GM12891 (cell line): ENCODE measurements around the gene MAP4K1.
"Not testable (repeated sequence)": the region's sequence is repeated elsewhere in the genome, so short reads cannot be mapped to it uniquely, and the experiment has no call there.

Source experiments
- DNase-seq: peaks from one replicate; pipeline ENCODE4 v3.0.0; 2011; ENCODE audit warnings: low spot score; ENCODE audit not compliant: insufficient read length
- FAIRE-seq: peaks from 2 replicates; lab custom pipeline; 2011; peaks lifted over from hg19 to GRCh38; lab: Jason Lieb, UNC
- PAX5 ChIP-seq: IDR thresholded peaks from 2 replicates; pipeline ENCODE4 v1.6.1; 2011; ENCODE audit warnings: low read length, moderate library complexity, mild to moderate bottlenecking; ENCODE audit not compliant: insufficient read depth, severe bottlenecking
- POLR2A ChIP-seq: IDR thresholded peaks from 2 replicates; pipeline ENCODE4 v1.6.1; 2011; ENCODE audit warnings: low read depth, low read length, control low read depth
- POLR2AphosphoS5 ChIP-seq: IDR thresholded peaks from 2 replicates; pipeline ENCODE4 v1.6.1; 2011; ENCODE audit warnings: low read depth, low read length, control low read depth
- POU2F2 ChIP-seq: IDR thresholded peaks from 2 replicates; pipeline ENCODE4 v1.6.1; 2011; ENCODE audit warnings: low read depth, mild to moderate bottlenecking, control low read depth, low read length, moderate library complexity
- SPI1 ChIP-seq: IDR thresholded peaks from 2 replicates; pipeline ENCODE4 v1.6.1; 2011; ENCODE audit warnings: low read depth, low read length, control low read depth
- TAF1 ChIP-seq: IDR thresholded peaks from 2 replicates; pipeline ENCODE4 v1.6.1; 2011; ENCODE audit warnings: low read depth, low read length, control low read depth

Gene MAP4K1

DNA sequence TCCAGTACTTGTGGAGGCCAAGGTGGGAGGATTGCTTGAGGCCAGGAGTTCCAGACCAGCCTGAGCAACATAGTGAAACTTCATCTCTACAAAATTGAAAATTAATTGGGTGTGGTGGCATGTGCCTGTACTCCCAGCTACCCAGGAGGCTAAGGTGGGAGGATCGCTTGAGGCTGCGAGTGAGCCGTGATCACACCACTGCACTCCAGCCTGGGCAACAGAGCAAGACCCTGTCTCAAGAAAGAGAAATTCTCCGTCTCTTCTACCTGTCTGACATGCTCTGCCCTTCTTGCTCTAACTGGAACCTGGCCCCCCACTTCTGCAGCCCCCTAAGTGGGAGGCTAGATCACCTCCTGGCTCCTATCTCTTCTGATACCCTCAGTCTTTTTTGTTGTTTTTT, 8.6 kb upstream of the MAP4K1 start:
- DNase-seq (no peak), FAIRE-seq (no peak)
- TF ChIP-seq POLR2A (no peak), SPI1 (no peak), PAX5 (no peak), POLR2AphosphoS5 (no peak), POU2F2 (no peak), TAF1 (no peak)

DNA sequence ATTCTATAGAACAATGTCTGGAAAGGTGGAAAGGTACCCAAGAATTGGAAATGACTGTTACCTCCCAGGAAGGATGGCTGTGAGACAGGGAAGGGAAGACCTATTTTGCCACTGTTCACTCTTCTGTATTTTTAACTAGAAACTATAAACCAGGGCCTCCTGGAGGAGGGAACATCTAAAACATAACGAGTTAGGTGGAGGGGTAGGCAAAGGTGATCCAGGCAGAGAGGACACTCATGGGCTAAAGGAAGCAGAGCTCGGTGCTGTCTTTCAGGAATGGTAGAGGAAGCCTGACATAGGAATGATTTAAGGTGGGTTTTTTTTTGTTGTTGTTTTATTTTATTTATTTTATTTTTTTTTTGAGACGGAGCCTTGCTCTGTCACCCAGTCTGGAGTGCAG, 7.1 kb upstream of the MAP4K1 start:
- no peak for FAIRE-seq
- no peak; the same call in 1 of the 2 replicates for TF ChIP-seq POLR2AphosphoS5
- no peak for TF ChIP-seq SPI1
- no peak for DNase-seq

DNA sequence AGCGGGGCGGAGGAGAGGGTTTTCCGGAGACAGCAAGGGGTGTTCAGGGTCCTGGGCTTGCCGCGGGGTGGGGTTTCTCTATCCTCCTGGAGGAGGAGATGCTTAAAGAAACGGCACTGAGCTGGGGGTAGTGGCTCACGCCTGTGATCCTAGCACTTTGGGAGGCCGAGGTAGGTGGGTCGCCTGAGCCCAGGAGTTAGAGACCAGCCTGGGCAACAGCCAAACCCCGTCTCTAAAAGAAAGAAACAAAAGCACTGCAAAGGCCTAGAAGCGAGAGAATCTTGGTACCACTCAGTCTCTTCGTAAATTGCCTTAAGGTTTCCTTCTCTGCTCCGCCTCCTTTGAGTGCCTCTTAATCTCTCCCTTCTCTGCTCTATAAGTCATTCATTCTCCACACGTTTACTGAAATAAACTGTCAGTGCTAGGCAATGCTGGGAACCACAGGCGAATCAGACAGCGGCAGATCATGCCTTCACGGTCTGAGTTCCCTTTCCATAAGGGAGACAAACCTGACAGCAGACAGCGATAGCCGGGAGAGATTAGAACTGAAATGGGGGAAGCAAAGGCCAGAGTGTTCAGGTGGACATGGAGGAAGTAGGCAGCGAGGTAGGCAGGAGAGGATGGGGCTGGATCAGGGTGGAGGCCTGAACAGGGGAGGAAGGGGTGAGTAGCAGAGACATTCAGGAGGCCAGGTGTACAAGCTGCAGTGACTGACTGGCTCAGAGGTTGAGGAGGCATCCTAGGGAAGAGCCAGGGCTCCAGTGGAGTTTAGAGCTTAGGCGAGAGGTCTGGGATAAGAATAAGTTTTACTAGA, 1.8 kb upstream of the MAP4K1 start:
- TF ChIP-seq PAX5 (no peak), TAF1 (no peak), POLR2A (no peak), POU2F2 (no peak), POLR2AphosphoS5 (no peak), SPI1 (no peak)
- no peak for FAIRE-seq
- DNase-seq = no peak

DNA sequence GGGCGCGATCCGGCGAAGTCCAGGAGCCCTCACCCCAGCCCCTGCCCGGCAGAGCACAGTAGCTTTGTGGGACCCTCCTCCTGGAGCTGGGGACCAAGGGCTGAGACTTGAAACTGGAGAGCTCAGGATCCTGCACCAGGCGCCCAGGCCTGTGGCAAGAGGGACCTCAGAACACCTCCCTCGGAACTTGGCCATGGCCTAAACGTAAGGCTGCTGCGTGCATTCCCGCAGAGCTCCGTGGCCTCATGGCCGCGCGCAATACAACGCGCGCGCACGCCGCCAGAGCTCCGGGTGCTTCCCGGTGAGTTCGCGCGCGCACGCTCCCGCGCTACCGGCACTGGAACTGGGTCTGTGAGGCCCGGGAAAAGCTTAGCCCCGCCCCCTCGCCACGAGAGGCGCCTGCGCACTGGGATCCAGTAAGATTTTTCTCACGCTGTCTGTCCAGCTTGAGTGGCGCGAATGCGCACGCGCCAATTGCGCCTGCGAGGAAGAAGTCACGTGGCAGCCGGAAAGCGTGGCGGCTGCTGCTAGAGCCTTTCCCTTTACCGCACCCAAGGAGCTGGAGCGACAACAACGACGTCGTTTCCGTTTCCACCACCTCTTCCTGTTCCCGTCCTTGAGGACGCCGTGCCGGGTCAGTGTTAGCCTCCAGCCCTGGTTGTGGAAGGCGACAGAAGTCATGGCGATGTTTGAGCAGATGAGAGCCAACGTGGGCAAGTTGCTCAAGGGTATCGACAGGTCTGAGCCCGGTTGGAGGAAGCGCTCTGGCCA, 1.0 kb upstream of the MAP4K1 start, which contains the start of gene EIF3K:
EIF3K (plus strand) TSS at position 599 of the 771 bp plus-strand sequence; CDS start at position 680, 81 bp downstream.
- DNase-seq = peak; percentile 88
- FAIRE-seq = peak; percentile 99
- TF ChIP-seq SPI1 = peak; percentile 58
- TF ChIP-seq PAX5 = no peak
- TF ChIP-seq TAF1 = peak; percentile 84
- TF ChIP-seq POLR2A = peak; percentile 97
- peak; percentile 83 for TF ChIP-seq POU2F2
- peak; percentile 97 for TF ChIP-seq POLR2AphosphoS5

- peak; percentile 72 for FAIRE-seq
- no peak for DNase-seq
- TF ChIP-seq POLR2AphosphoS5 (peak; percentile 14; the same call in 1 of the 2 replicates), POLR2A (no peak), TAF1 (no peak)
These were observed 430 bp downstream of the MAP4K1 start for GRCh38 chr19:38617283-38617763.

DNA sequence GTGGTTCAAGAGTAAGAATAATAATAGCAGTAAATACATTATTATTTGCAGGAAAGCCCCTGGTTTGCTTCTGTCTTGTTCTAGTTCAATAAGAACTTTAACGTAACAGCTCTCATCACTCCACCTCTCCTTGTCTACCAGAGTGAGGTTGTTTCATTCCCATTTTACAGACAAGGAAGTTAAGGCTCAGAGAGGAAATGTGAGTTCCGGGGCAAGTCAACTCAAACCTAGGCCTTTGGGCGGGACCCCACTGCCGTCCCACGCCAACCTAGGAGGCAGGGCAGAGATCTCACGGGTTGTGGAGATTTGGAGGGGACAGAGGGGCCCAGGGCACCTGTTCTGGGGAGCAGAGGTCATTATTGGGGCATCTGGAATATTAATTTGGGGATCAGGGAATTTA, 1.5 kb downstream of the MAP4K1 start:
- DNase-seq (no peak), FAIRE-seq (peak; percentile 56)
- TF ChIP-seq POLR2A = no peak
- TF ChIP-seq POLR2AphosphoS5 = no peak
- TF ChIP-seq SPI1 = peak; percentile 41
- no peak for TF ChIP-seq POU2F2
- no peak for TF ChIP-seq PAX5
- no peak for TF ChIP-seq TAF1

DNA sequence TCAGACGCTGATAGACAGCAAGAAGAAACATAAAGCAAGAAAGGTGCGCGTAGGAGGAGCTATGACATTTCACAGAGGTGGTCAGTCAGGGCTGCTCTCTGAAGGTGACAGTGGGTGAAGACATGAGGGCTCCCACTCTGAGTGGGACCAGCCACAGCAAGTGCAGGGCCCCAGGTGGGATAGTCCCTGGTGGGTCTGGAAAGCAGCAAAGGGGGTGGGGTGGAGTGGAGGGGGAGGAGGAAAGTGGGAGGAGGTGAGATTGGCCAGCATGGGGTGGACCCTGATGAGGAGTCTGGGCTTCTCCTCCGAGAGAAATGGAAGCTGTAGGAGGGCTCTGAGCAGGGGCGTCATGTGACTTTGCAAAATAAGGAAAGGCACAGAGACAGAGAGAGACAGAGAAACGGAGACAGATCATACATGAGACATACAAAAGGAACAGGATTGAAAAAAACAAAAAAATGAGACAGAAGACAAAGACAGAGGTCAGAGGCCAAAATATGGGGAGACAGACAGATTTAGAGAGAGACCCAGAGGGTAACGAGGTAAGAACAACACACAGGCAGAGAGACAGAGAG, 2.7 kb downstream of the MAP4K1 start:
- no peak for FAIRE-seq
- no peak for TF ChIP-seq SPI1
- no peak for TF ChIP-seq PAX5
- TF ChIP-seq TAF1 = no peak
- no peak for TF ChIP-seq POLR2A
- no peak for TF ChIP-seq POU2F2
- TF ChIP-seq POLR2AphosphoS5 = no peak
- DNase-seq = no peak

DNA sequence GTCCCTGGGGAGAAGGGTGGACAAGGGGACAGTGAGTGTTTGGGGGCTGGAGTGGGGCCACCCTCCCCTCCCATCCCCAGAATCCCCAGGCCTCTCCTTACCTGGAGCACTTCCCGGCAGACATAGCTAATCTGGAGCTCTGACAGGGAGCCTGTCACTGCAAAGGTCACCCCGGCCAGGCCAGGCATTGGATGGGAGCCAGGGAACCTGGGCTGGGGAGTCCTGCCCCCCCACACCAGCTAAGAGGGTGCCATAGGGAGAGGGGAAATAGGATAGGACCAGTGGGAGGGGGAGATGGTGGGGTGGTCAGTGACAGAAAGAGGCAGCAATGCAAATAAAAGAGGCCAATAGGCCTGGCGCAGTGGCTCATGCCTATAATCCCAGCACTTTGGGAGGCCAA, 3.5 kb downstream of the MAP4K1 start:
- FAIRE-seq (no peak), DNase-seq (no peak)
- TF ChIP-seq POLR2AphosphoS5 (no peak), PAX5 (no peak)

DNA sequence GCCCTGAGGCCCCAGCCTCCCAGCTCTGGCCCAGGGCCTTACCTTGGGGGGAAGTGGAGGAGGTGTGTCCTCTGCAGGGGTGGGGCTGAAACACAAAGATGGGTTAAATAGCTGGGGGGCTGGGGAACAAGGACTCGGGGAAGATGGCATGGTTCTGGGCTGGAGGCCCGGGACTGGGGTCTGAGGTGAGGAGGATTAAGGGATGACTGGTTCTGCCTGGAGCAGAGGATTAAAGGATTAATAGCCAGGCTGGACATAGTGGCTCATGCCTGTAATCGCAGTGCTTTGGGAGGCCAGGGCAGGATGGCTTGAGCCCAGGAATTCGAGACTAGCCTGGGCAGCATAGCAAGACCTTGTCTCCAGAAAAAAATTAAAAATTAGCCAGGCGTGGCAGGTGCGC, 11.6 kb downstream of the MAP4K1 start:
- FAIRE-seq = no peak
- DNase-seq = no peak
- TF ChIP-seq POLR2A (no peak), SPI1 (no peak), POLR2AphosphoS5 (no peak), TAF1 (no peak), POU2F2 (no peak), PAX5 (no peak)

GRCh38 chr19:38602856-38603255, 14.9 kb downstream of the MAP4K1 start:
- not testable (repeated sequence) for FAIRE-seq

More at GRCh38 chr19:38602856-38603255, 14.9 kb downstream of the MAP4K1 start:
- DNase-seq = not testable (repeated sequence)
